ENCODE data around the gene ISY1. TPM values are rescaled to one million over a fixed set of nuclear protein-coding genes. Genes with fewer than 3 reads are reported as not detected.
"Not testable (repeated sequence)": the region's sequence is repeated elsewhere in the genome, so short reads cannot be mapped to it uniquely, and the experiment has no call there.

ISY1 gene
- 100 to 1,000 TPM in 2 of 3 donors, 10 to 100 TPM in 1; 91.1 to 107 (median 103) TPM for polyA plus RNA-seq

DNA sequence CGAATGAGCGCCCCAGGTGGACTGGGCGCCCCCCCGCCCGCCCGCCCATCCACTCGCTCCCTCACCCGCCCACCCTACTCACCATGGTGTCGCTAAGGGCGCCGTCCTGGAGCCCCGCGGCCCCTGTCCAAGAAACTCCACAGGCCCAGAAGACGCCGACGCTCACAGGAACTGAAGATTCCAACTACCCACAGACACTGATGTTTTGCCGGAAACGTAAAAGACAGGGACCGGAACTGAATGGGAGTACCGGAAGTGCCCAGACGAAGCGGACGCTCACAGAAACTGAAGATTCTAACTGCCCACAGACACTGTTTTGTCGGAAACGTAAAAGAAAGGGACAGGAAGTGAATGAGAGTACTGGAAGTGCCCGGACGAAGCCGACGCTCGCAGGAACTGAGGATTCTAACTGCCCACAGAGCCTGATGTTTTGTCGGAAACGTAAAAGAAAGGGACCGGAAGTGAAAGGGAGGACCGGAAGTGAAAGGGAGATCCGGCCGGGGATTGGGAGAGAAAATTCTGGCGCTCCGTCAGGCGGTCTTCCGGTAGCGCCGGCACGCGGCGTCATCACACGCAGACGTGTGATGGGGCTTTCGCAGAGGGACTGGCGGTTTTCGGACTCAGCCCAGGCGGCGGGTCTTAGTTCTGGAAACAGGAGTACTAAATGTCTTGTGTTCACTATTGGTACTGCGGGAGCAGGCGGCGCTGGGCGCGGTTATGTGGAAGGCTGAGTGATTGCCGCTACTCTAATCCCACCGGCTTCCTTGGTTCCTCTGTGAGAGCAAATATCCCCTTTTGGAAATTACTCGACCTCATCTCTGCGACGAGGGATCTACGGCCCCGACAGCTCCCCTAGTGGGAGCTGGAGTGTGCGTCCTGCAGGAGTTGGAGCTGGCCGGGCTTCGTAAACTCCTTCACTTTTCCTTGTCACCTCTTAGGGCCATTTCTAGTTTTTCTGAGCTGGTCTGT lies at the start of gene ISY1:
Gene ISY1, minus strand, starts transcription at position 173 of the 969 bp plus-strand sequence. Its CDS starts 88 bp downstream, at position 85.
- Mint-ChIP-seq H3K27me3 (ENCODE audit: low read depth in 3 of 3) (peaks cover 4 to 11% (median 9%) of the 10 kb centered on the region in 3 donors), H3K9me3 (no peaks in the 10 kb centered on the region), H3K36me3 (peaks cover 7 to 8% (median 7%) of the 10 kb centered on the region in 3 donors), H3K4me1 (peaks cover 38 to 50% of the 10 kb centered on the region in 2 donors), H3K27ac (peak within 1 kb of the TSS; percentile 98 to 100 (median 99)), H3K4me3 (peak within 1 kb of the TSS; percentile 94 to 99 (median 98))
- peak; percentile 90 to 94 (median 93) for DNase-seq

DNA sequence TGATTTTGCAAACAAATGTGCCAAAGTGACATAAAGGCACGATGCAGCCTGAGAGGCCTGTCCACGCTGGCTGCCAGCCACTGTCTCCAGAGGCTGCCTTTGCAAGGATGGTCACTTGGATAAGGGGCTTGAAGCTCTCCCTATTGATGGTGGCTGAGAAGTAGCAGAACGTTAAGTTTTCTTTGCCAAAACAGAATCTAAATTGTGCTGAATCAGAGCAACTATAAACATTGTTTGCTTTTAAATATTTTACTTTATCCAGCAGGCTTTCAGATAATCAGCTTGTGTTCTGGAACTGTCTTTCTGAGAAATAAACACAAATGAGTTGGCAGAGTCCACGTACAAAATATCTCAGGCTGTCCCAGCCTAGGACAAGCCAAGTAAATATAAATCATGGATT lies 46.6 kb upstream of the ISY1 start:
- Mint-ChIP-seq H3K4me1 (no peaks in the 10 kb centered on the region), H3K27me3 (ENCODE audit: low read depth in 3 of 3) (peaks cover 0 to 3% (median 3%) of the 10 kb centered on the region in 3 donors), H3K4me3 (no peak overlapping the region), H3K9me3 (no peaks in the 10 kb centered on the region), H3K36me3 (no peaks in the 10 kb centered on the region), H3K27ac (no peak overlapping the region)
- no peak for DNase-seq

DNA sequence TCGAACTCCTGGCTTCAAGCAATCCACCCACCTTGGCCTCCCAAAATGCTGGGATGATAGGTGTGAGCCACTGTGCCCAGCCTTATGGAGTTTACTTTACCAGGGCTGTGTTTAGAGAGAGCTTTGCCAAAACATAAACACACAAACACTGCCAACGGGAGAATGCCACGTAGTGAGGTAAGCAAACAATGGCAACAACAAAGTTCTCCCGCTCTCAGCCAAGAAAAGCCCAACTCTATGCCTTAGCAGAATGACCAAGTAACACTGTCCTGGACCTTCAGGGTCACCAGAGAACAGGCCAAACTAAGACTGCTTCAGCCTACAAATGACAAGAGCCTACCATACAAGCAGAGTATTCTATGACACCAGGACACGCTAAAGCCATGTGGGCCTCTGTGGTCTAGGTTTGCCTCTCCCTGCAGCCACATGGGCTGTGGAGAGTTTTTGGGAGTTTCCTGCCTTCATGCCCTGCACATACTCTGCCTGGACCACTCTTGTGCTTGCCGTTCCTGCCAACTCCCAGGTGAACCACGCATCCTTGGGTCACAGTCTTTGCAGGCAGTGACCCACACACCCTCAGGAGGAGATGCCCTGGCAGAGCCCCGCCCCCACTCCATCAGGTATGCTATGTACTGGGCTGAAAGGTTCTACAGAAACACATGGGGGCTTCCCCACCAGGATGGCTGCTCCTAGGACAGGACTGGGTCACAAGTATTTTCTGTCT lies 44.4 kb upstream of the ISY1 start:
- H3K4me1 Mint-ChIP-seq = no peaks in the 10 kb centered on the region
- no peaks in the 10 kb centered on the region for H3K9me3 Mint-ChIP-seq
- no peaks in the 10 kb centered on the region for H3K36me3 Mint-ChIP-seq
- no peak overlapping the region for H3K4me3 Mint-ChIP-seq
- peaks cover 0 to 2% (median 2%) of the 10 kb centered on the region in 3 donors for H3K27me3 Mint-ChIP-seq (ENCODE audit: low read depth in 3 of 3)
- no peak for DNase-seq
- no peak overlapping the region for H3K27ac Mint-ChIP-seq

DNA sequence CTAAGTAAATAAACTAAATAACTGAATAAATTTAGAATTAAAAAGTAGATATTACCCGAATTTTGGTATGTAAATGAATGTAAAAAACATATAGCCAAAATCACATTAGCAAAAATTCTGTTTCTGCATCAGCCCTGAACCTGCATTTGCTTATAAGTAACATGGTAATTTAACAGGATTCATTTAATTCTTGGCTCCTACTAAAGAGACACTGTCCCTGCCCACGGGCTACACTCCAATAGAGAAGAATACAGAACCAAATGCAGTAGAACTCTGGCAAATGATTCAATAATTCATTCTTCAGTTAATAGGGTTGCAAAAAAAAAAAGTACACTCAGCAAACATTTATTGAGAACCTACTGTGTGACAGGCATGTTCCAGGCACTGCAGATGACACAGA lies 43.6 kb upstream of the ISY1 start:
- no peak for DNase-seq

GRCh38 chr3:129199366-129199765 lies 38.5 kb upstream of the ISY1 start:
- no peaks in the 10 kb centered on the region for H3K27me3 Mint-ChIP-seq (ENCODE audit: low read depth in 3 of 3)
- no peaks in the 10 kb centered on the region for H3K4me1 Mint-ChIP-seq
- H3K36me3 Mint-ChIP-seq = no peaks in the 10 kb centered on the region
- no peaks in the 10 kb centered on the region for H3K9me3 Mint-ChIP-seq
- no peak for DNase-seq
- no peak overlapping the region for H3K4me3 Mint-ChIP-seq
- H3K27ac Mint-ChIP-seq = no peak overlapping the region

More for the DNA sequence above, 43.6 kb upstream of the ISY1 start:
- Mint-ChIP-seq H3K9me3 (no peaks in the 10 kb centered on the region), H3K27ac (no peak overlapping the region), H3K27me3 (ENCODE audit: low read depth in 3 of 3) (no peaks in the 10 kb centered on the region), H3K4me3 (no peak overlapping the region), H3K4me1 (no peaks in the 10 kb centered on the region), H3K36me3 (no peaks in the 10 kb centered on the region)

DNA sequence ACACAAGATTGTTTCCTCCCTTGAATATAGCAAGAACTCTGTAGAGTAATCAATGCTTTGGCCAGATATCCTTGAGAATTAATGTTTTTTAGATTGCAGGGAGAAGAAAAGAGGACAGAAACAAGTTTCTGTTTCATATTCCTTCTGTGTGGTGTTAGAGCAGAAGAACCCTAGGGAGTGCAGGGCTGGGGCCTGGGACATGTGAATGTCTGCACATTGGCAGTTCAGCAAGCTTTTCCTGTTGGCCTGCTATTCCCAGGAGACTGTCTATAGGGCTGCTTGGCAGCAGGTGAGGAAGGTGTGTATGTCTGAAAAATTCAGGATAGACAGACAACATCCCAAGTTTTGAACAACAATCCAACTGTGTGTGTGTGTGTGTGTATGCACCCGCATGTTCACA lies 36.5 kb upstream of the ISY1 start:
- no peak for DNase-seq
- H3K27me3 Mint-ChIP-seq (ENCODE audit: low read depth in 3 of 3) = no peaks in the 10 kb centered on the region
- no peaks in the 10 kb centered on the region for H3K4me1 Mint-ChIP-seq
- no peaks in the 10 kb centered on the region for H3K9me3 Mint-ChIP-seq
- H3K27ac Mint-ChIP-seq = peak overlapping the region in 1 of 6 donors; percentile 46
- H3K4me3 Mint-ChIP-seq = no peak overlapping the region
- H3K36me3 Mint-ChIP-seq = no peaks in the 10 kb centered on the region

GRCh38 chr3:129196601-129197000 lies 35.7 kb upstream of the ISY1 start:
- Mint-ChIP-seq H3K27me3 (ENCODE audit: low read depth in 3 of 3) (no peaks in the 10 kb centered on the region), H3K4me1 (no peaks in the 10 kb centered on the region), H3K36me3 (no peaks in the 10 kb centered on the region), H3K9me3 (no peaks in the 10 kb centered on the region), H3K4me3 (no peak overlapping the region), H3K27ac (no peak overlapping the region)
- no peak for DNase-seq

GRCh38 chr3:129195731-129196256 lies 34.9 kb upstream of the ISY1 start:
- DNase-seq = no peak
- no peaks in the 10 kb centered on the region for H3K4me1 Mint-ChIP-seq
- H3K4me3 Mint-ChIP-seq = no peak overlapping the region
- H3K36me3 Mint-ChIP-seq = no peaks in the 10 kb centered on the region
- H3K27ac Mint-ChIP-seq = no peak overlapping the region
- no peaks in the 10 kb centered on the region for H3K9me3 Mint-ChIP-seq
- H3K27me3 Mint-ChIP-seq (ENCODE audit: low read depth in 3 of 3) = no peaks in the 10 kb centered on the region

- H3K36me3 Mint-ChIP-seq, H3K27ac Mint-ChIP-seq, H3K9me3 Mint-ChIP-seq: not testable (repeated sequence)
These were observed 28.9 kb upstream of the ISY1 start for GRCh38 chr3:129189793-129190192.

DNA sequence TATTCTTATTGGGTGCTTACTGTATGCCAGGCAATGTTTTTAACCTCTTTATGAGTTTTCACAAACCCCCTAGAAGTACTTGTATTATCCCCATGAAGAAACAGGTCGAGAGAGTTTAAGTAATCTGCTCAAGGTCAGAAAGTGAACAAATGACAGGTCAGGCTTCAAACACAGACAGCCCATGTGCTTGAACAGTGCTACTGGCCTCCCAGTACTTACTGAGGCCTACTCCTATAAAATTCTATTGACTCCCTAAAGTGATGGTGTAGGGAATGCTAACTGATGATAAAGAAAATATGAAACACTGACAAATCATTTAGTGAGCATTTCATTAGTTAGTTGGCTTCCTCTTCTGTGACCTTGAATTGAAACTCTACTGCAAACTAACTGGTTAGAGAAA lies 27.0 kb upstream of the ISY1 start:
- peaks cover 9 to 10% of the 10 kb centered on the region in 2 donors for H3K4me1 Mint-ChIP-seq
- H3K36me3 Mint-ChIP-seq = no peaks in the 10 kb centered on the region
- H3K4me3 Mint-ChIP-seq = no peak overlapping the region
- H3K27me3 Mint-ChIP-seq (ENCODE audit: low read depth in 3 of 3) = peaks cover 4 to 7% (median 7%) of the 10 kb centered on the region in 3 donors
- H3K9me3 Mint-ChIP-seq = no peaks in the 10 kb centered on the region
- DNase-seq = no peak
- no peak overlapping the region for H3K27ac Mint-ChIP-seq

More at GRCh38 chr3:129189793-129190192, 28.9 kb upstream of the ISY1 start:
- not testable (repeated sequence) for H3K27me3 Mint-ChIP-seq (ENCODE audit: low read depth in 3 of 3); H3K4me1 Mint-ChIP-seq; DNase-seq; H3K4me3 Mint-ChIP-seq

DNA sequence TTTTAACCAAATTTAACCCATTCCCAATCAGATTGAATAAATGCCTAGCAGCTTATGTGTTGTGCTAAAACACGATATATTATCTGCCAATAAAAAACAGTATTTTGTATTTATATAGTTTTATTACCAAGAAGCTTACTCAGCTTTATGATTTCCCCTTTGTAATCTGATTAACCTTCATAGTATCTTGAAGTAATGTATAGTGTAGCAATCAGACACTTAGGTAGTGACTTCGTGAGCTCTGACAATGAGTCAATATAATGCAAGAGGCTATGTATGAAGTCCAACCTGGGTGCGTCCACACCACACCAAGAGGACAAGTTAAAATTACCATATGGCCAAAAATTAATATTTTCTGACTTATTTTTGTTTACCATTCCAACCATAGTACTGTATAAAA lies 24.9 kb upstream of the ISY1 start:
- no peaks in the 10 kb centered on the region for H3K9me3 Mint-ChIP-seq
- H3K4me1 Mint-ChIP-seq = peaks cover 27 to 31% of the 10 kb centered on the region in 2 donors
- H3K4me3 Mint-ChIP-seq = peak overlapping the region in 2 of 5 donors; percentile 7 to 46
- peaks cover 10 to 14% (median 13%) of the 10 kb centered on the region in 3 donors for H3K27me3 Mint-ChIP-seq (ENCODE audit: low read depth in 3 of 3)
- no peaks in the 10 kb centered on the region for H3K36me3 Mint-ChIP-seq
- DNase-seq = no peak
- no peak overlapping the region for H3K27ac Mint-ChIP-seq

GRCh38 chr3:129184784-129185542 lies 24.1 kb upstream of the ISY1 start:
- H3K27me3 Mint-ChIP-seq (ENCODE audit: low read depth in 3 of 3) = peaks cover 10 to 14% (median 13%) of the 10 kb centered on the region in 3 donors
- H3K27ac Mint-ChIP-seq = peak overlapping the region; percentile 40 to 98 (median 96)
- peak overlapping the region in 4 of 5 donors; percentile 95 to 97 (median 96) for H3K4me3 Mint-ChIP-seq
- DNase-seq, H3K9me3 Mint-ChIP-seq, H3K36me3 Mint-ChIP-seq: not testable (repeated sequence)
- peaks cover 34 to 39% of the 10 kb centered on the region in 2 donors for H3K4me1 Mint-ChIP-seq

DNA sequence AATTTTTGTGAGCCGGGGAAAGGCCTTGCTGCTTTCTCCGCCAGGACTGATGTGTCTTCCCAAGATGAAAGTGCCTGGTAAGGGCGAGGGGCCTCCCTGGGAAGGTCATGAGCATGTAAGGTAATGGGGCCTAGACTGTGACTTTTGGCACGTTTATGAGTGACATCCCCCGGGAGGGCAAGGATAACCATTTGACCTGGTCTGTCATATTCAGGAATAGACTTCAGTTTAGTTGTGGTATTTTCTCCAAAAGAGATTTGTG lies 23.5 kb upstream of the ISY1 start:
- no peak for DNase-seq

More for the DNA sequence above, 23.5 kb upstream of the ISY1 start:
- Mint-ChIP-seq H3K27ac (peak overlapping the region; percentile 92 to 98 (median 98)), H3K27me3 (ENCODE audit: low read depth in 3 of 3) (peaks cover 10 to 14% (median 13%) of the 10 kb centered on the region in 3 donors), H3K9me3 (no peaks in the 10 kb centered on the region), H3K4me3 (peak overlapping the region; percentile 95 to 97 (median 95)), H3K36me3 (peaks cover 0 to 2% (median 0%) of the 10 kb centered on the region in 3 donors), H3K4me1 (peaks cover 39 to 44% of the 10 kb centered on the region in 2 donors)

All from immature natural killer cell (primary cell).